IMR-90 (cell line): Measurements from ENCODE around the gene APOC4. TPM values are rescaled to one million over a fixed set of nuclear protein-coding genes. Genes with fewer than 3 reads are reported as not detected.

Experiments
- ATAC-seq: fragments of 200-7000 bp; cut with Tn5 transposase; 2 replicates; pipeline ENCODE4 v1.9.1; 2020; ENCODE audit warnings: low read depth, mild to moderate bottlenecking, moderate library complexity
- BruUV-seq: library from RNA; stranded (reverse); fragments of 400-500 nt; replicated peaks from 2 replicates; lab custom pipeline; 2021; lab: Mats Ljungman, UMichigan
- CTCF ChIA-PET: fragments of 300-600 bp; formaldehyde crosslinking; extraction: SDS; loops from one replicate; lab custom pipeline; 2021; ENCODE audit warnings: antibody characterized with exemption; lab: Yijun Ruan, JAX
- POLR2A ChIA-PET: fragments of 300-600 bp; sonication (Branson Sonifier 250); formaldehyde crosslinking; loops from one replicate; lab custom pipeline; 2022; ENCODE audit warnings: antibody characterized with exemption; ENCODE audit not compliant: unreplicated experiment; lab: Charles Lee
- DNase-seq: peaks from one replicate; pipeline ENCODE4 v3.0.0; 2013
- H2AFZ ChIP-seq: replicated peaks from 2 replicates; pipeline ENCODE3; 2013; ENCODE audit warnings: low read length, mild to moderate bottlenecking; ENCODE audit not compliant: poor library complexity
- H2AK5ac ChIP-seq: 2 replicates; pipeline ENCODE4 v1.6.1; 2013; ENCODE audit warnings: low read depth, low read length, inconsistent platforms
- H2AK9ac ChIP-seq: replicated peaks from 2 replicates; pipeline ENCODE3; 2013; ENCODE audit warnings: mild to moderate bottlenecking, low read depth, low read length, moderate library complexity; ENCODE audit not compliant: poor library complexity
- H2BK120ac ChIP-seq: 2 replicates; pipeline ENCODE4 v1.6.1; 2013; ENCODE audit warnings: low read depth, low read length, inconsistent platforms
- H2BK15ac ChIP-seq: 3 replicates; pipeline ENCODE4 v1.6.1; 2013; ENCODE audit warnings: low read depth, low read length, inconsistent platforms
- H2BK20ac ChIP-seq: 2 replicates; pipeline ENCODE4 v1.6.1; 2013; ENCODE audit warnings: low read depth, mild to moderate bottlenecking, inconsistent platforms, low read length, moderate library complexity
- H2BK5ac ChIP-seq: 2 replicates; pipeline ENCODE4 v1.6.1; 2013; ENCODE audit warnings: mild to moderate bottlenecking, low read depth, low read length, inconsistent platforms; ENCODE audit not compliant: poor library complexity, severe bottlenecking
- H3K14ac ChIP-seq: replicated peaks from 2 replicates; pipeline ENCODE4 v1.6.1; 2013; ENCODE audit warnings: low read depth, low read length, inconsistent platforms
- H3K18ac ChIP-seq: 2 replicates; pipeline ENCODE4 v1.6.1; 2013; ENCODE audit warnings: low read depth, low read length, control low read depth
- H3K23ac ChIP-seq: 2 replicates; pipeline ENCODE4 v1.6.1; 2013; ENCODE audit warnings: low read depth, low read length, inconsistent platforms
- H3K27ac ChIP-seq: 2 replicates; pipeline ENCODE4 v1.5.1; 2013; ENCODE audit warnings: mild to moderate bottlenecking, control low read depth, low read length; ENCODE audit not compliant: insufficient read depth
- H3K27me3 ChIP-seq: 2 replicates; pipeline ENCODE4 v1.6.1; 2013; ENCODE audit warnings: low read length; ENCODE audit not compliant: control insufficient read depth, insufficient read depth
- H3K36me3 ChIP-seq: 2 replicates; pipeline ENCODE4 v1.6.1; 2013; ENCODE audit warnings: low read length, mixed read lengths; ENCODE audit not compliant: control insufficient read depth, insufficient read depth
- H3K4ac ChIP-seq: 2 replicates; pipeline ENCODE4 v1.6.1; 2013; ENCODE audit warnings: low read depth, low read length, inconsistent platforms
- H3K4me1 ChIP-seq: 2 replicates; pipeline ENCODE4 v1.6.1; 2013; ENCODE audit warnings: low read length, mixed read lengths; ENCODE audit not compliant: control insufficient read depth, insufficient read depth
- H3K4me2 ChIP-seq: 2 replicates; pipeline ENCODE4 v1.6.1; 2013; ENCODE audit warnings: low read depth, mild to moderate bottlenecking, control low read depth, low read length, moderate library complexity
- H3K4me3 ChIP-seq: 2 replicates; pipeline ENCODE4 v1.5.1; 2013; ENCODE audit warnings: low read depth, mild to moderate bottlenecking, control low read depth, low read length, moderate library complexity; ENCODE audit not compliant: insufficient read depth
- H3K56ac ChIP-seq: 2 replicates; pipeline ENCODE4 v1.6.1; 2013; ENCODE audit warnings: low read length, inconsistent platforms; ENCODE audit not compliant: insufficient read depth; ENCODE audit errors: extremely low read depth
- H3K79me1 ChIP-seq, 2 experiments: 2 replicates each; pipeline ENCODE4 v1.6.1; 2013; ENCODE audit warnings: low read length in 2 of 2, inconsistent platforms in 1 of 2, low read depth in 1 of 2
- H3K9ac ChIP-seq: 2 replicates; pipeline ENCODE4 v1.6.1; 2013; ENCODE audit warnings: low read depth, low read length, control low read depth
- H3K9me1 ChIP-seq: 2 replicates; pipeline ENCODE4 v1.6.1; 2013; ENCODE audit warnings: low read length, inconsistent platforms; ENCODE audit not compliant: insufficient read depth
- H3K9me3 ChIP-seq: 2 replicates; pipeline ENCODE4 v1.6.1; 2013; ENCODE audit warnings: low read length; ENCODE audit not compliant: control insufficient read depth, insufficient read depth
- H4K20me1 ChIP-seq: 2 replicates; pipeline ENCODE4 v1.6.1; 2013; ENCODE audit warnings: low read length, inconsistent platforms; ENCODE audit not compliant: insufficient read depth
- H4K5ac ChIP-seq: 2 replicates; pipeline ENCODE4 v1.6.1; 2013; ENCODE audit warnings: mild to moderate bottlenecking, low read depth, low read length, control low read depth
- H4K8ac ChIP-seq, 2 experiments: 2 replicates each; pipeline ENCODE4 v1.6.1; 2013; ENCODE audit warnings: low read depth in 2 of 2, low read length in 2 of 2, control low read depth in 1 of 2, inconsistent platforms in 1 of 2
- H4K91ac ChIP-seq: 2 replicates; pipeline ENCODE4 v1.6.1; 2013; ENCODE audit warnings: low read depth, low read length, inconsistent platforms; ENCODE audit not compliant: insufficient read depth
- BHLHE40 ChIP-seq: fragments of 150-350 bp; IDR thresholded peaks from 2 replicates; pipeline ENCODE4 v1.6.1; 2016; ENCODE audit warnings: mild to moderate bottlenecking, low read depth, low read length
- CEBPB ChIP-seq: IDR thresholded peaks from 2 replicates; pipeline ENCODE4 v1.6.1; 2012; ENCODE audit warnings: low read depth, low read length, improper control_type of control experiment
- CHD1 ChIP-seq: IDR thresholded peaks from 2 replicates; pipeline ENCODE4 v1.6.1; 2012; ENCODE audit warnings: low read depth, low read length, improper control_type of control experiment
- ELK1 ChIP-seq: fragments of 150-350 bp; IDR thresholded peaks from 2 replicates; pipeline ENCODE4 v1.6.1; 2016; ENCODE audit warnings: low read depth, mild to moderate bottlenecking, low read length, moderate library complexity, borderline replicate concordance
- FOS ChIP-seq: fragments of 150-350 bp; IDR thresholded peaks from 2 replicates; pipeline ENCODE4 v1.6.1; 2016; ENCODE audit warnings: low read depth, low read length
- MXI1 ChIP-seq: IDR thresholded peaks from 2 replicates; pipeline ENCODE4 v1.6.1; 2012; ENCODE audit warnings: low read depth, mild to moderate bottlenecking, low read length, moderate library complexity, borderline replicate concordance
- NFE2L2 ChIP-seq: fragments of 150-350 bp; IDR thresholded peaks from 2 replicates; pipeline ENCODE4 v1.6.1; 2016; ENCODE audit warnings: low read depth, mild to moderate bottlenecking, low read length
- RAD21 ChIP-seq: IDR thresholded peaks from 2 replicates; pipeline ENCODE4 v1.6.1; 2012; ENCODE audit warnings: low read length, improper control_type of control experiment
- RCOR1 ChIP-seq: IDR thresholded peaks from 2 replicates; pipeline ENCODE4 v1.6.1; 2012; ENCODE audit warnings: mild to moderate bottlenecking, low read length, improper control_type of control experiment; ENCODE audit not compliant: insufficient replicate concordance
- SMC3 ChIP-seq: fragments of 150-350 bp; IDR thresholded peaks from 2 replicates; pipeline ENCODE4 v1.6.1; 2016; ENCODE audit warnings: low read depth, mild to moderate bottlenecking, antibody characterized with exemption, low read length, moderate library complexity
- USF2 ChIP-seq: fragments of 150-350 bp; IDR thresholded peaks from 2 replicates; pipeline ENCODE4 v1.6.1; 2017; ENCODE audit warnings: mild to moderate bottlenecking, antibody characterized with exemption, low read length, low read depth
- WGBS, 2 experiments: methylation state at CpG; one replicate each; pipeline versions ENCODE4 v1.1.5 to v1.1.7; 2013; ENCODE audit warnings: missing lambda C conversion rate in 2 of 2; ENCODE audit not compliant: insufficient read length in 1 of 2; ENCODE audit errors: extremely low coverage in 2 of 2; 5-methylcytosine and 5-hydroxymethylcytosine counted together
- dilution Hi-C: fragments of 300-500 bp; cut with HindIII; formaldehyde crosslinking; loops from one replicate; pipeline ENCODE4 v1.14.3; 2018; ENCODE audit warnings: low sequenced_read_pairs; ENCODE audit not compliant: unreplicated experiment
- in situ Hi-C: fragments of 300-500 bp; cut with MboI; formaldehyde crosslinking; loops from 3 replicates; pipeline ENCODE4 v1.14.3; 2019; ENCODE audit warnings: low sequenced_read_pairs, inconsistent platforms, mixed read lengths
- intact Hi-C: fragments of 100-400 bp; cut with micrococcal nuclease; formaldehyde crosslinking; loops from 2 replicates; pipeline ENCODE4 v1.10.0; 2022
- polyA plus RNA-seq, 3 experiments: library from polyadenylated mRNA; depleted of rRNA; stranded (reverse); fragments of >200 nt; gene quantifications; 2 replicates each; pipeline ENCODE4 v1.2.3, GENCODE V29; 2012; ENCODE audit warnings: low replicate concordance in 1 of 3
- total RNA-seq: library from RNA; depleted of rRNA; stranded (reverse); fragments of >200 nt; gene quantifications from 2 replicates; pipeline ENCODE4 v1.2.3, GENCODE V29; 2012

Gene APOC4
- total and polyA plus RNA-seq, 2 of the 4 experiments (the other 2 are of a cell fraction), result not detected

GRCh38 chr19:44990966-44991365, 48.9 kb downstream of the APOC4 start:
- Histone ChIP-seq H3K27me3 (no peaks in the 10 kb centered on the region), H2BK5ac (no peak overlapping the region), H4K91ac (no peak overlapping the region), H2BK20ac (no peak overlapping the region), H3K27ac (no peak overlapping the region), H3K9ac (no peak overlapping the region), H3K4me3 (no peak overlapping the region), H4K8ac (no peak overlapping the region), H3K18ac (no peak overlapping the region), H2AK5ac (no peak overlapping the region), H2BK15ac (no peak overlapping the region), H2AFZ (no peak overlapping the region), H3K4ac (no peak overlapping the region), H3K4me2 (no peak overlapping the region), H3K79me1 (0 out of 4 replicates have a peak, but pooled peaks cover 0 to 8% of the 10 kb centered on the region in 2 experiments), H4K5ac (no peak overlapping the region), H3K9me3 (no peaks in the 10 kb centered on the region), H3K9me1 (peaks cover under 1% of the 10 kb centered on the region; the same call in 1 of the 2 replicates), H3K23ac (no peak overlapping the region), H2AK9ac (no peak overlapping the region), H2BK120ac (no peak overlapping the region), H4K20me1 (peaks cover 14% of the 10 kb centered on the region), H3K4me1 (no peaks in the 10 kb centered on the region), H3K36me3 (peaks cover 60% of the 10 kb centered on the region), H3K56ac (no peak overlapping the region), H3K14ac (no peak overlapping the region)
- in situ Hi-C loops, result no loop called here
- intact Hi-C loops, result no loop called here
- no peak for TF ChIP-seq RCOR1
- TF ChIP-seq SMC3, result no peak
- no peak for TF ChIP-seq CEBPB
- no peak for TF ChIP-seq USF2
- TF ChIP-seq NFE2L2, result no peak
- TF ChIP-seq BHLHE40, result no peak
- TF ChIP-seq FOS, result no peak
- no peak for TF ChIP-seq RAD21
- TF ChIP-seq CHD1, result no peak
- no peak for TF ChIP-seq ELK1
- TF ChIP-seq MXI1, result no peak
- no TSS peak for BruUV-seq
- DNase-seq (no peak), ATAC-seq (no peak)
- 100% methylated on average over 3 of the region's 12 CpGs; no CpG with 5 or more reads in 1 of the 2 experiments for WGBS, 2 experiments
- dilution Hi-C loops, result no loop called here
- CTCF ChIA-PET, result no interaction called here
- POLR2A ChIA-PET, result no interaction called here
